Effector memory CD8-positive, alpha-beta T cell (primary cell): Measurements from ENCODE around the gene LRP1B.

Experiments used
- ATAC-seq: fragments of 150-1000 bp; cut with Tn5 transposase; replicated peaks from 2 replicates; pipeline ENCODE4 v1.10.0; 2021; ENCODE audit warnings: mild to moderate bottlenecking, moderate library complexity
- DNase-seq, 3 experiments: peaks; one replicate each; pipeline ENCODE4 v3.0.0; 2021
- H3K27ac Mint-ChIP-seq, 2 donors: one replicate each; pipeline ENCODE4 v1.8.0; 2022; ENCODE audit warnings: mild to moderate bottlenecking in 2 of 2, mixed read lengths in 2 of 2, moderate library complexity in 2 of 2
- H3K27me3 Mint-ChIP-seq, 2 donors: one replicate each; pipeline ENCODE4 v1.8.0; 2022; ENCODE audit warnings: mixed read lengths in 2 of 2
- H3K36me3 Mint-ChIP-seq: one replicate; pipeline ENCODE4 v1.8.0; 2022; ENCODE audit warnings: mild to moderate bottlenecking, moderate library complexity, mixed read lengths; ENCODE audit not compliant: insufficient read depth
- H3K4me1 Mint-ChIP-seq, 2 donors: one replicate each; pipeline ENCODE4 v1.8.0; 2022; ENCODE audit warnings: low read depth in 2 of 2, mixed read lengths in 2 of 2
- H3K4me3 Mint-ChIP-seq, 2 donors: one replicate each; pipeline ENCODE4 v1.8.0; 2022; ENCODE audit warnings: mild to moderate bottlenecking in 2 of 2, mixed read lengths in 2 of 2, moderate library complexity in 2 of 2
- H3K9me3 Mint-ChIP-seq, 2 donors: one replicate each; pipeline ENCODE4 v1.8.0; 2022; ENCODE audit warnings: mixed read lengths in 2 of 2

Gene LRP1B

DNA sequence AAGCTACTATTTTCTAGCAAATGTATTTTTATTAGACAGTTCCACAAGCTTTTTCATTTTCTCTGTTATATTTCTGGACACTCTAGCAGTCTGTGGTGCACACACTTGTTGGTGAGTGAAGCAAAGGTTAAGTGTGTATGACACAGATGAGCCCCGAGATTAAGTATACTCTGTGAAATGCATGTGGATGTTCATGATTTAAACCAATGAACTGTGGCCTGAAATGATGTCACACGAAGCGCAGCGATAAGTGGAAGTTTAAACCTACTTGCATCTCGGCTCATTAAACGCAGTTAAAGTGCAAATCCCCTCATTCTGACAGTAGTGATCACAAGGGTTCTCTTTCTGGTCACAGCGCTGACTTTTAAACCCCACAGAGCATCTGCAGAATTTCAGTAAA lies 1861.8 kb downstream of the LRP1B start:
- no peak overlapping the region for H3K4me3 Mint-ChIP-seq
- H3K27me3 Mint-ChIP-seq, result no peaks in the 10 kb centered on the region
- H3K27ac Mint-ChIP-seq, result no peak overlapping the region
- H3K9me3 Mint-ChIP-seq, result peaks cover 8 to 13% of the 10 kb centered on the region in 2 donors
- no peaks in the 10 kb centered on the region for H3K4me1 Mint-ChIP-seq
- no peaks in the 10 kb centered on the region for H3K36me3 Mint-ChIP-seq
- ATAC-seq, result no peak
- DNase-seq, result no peak

DNA sequence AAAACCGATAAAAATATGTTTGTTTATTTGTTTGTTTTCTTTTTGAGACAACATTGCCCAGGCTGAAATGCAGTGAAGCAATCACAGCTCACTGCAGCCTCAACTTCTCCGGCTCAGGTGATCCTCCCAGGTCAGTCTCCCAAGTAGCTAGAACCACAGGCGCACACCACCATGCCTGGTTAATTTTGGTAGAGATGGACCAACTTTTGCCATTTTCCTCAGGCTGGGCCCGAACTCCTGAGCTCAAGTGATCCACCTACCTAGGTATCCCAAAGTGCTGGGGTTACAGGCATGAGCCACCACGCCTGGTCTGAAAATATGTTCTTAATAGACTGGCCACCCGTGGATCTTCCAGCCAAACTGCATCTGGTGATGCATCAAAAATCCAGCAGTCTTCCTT lies 1867.9 kb downstream of the LRP1B start:
- H3K4me1 Mint-ChIP-seq, result no peaks in the 10 kb centered on the region
- DNase-seq, result no peak
- H3K36me3 Mint-ChIP-seq, result no peaks in the 10 kb centered on the region
- H3K4me3 Mint-ChIP-seq, result no peak overlapping the region
- peaks cover 14 to 17% of the 10 kb centered on the region in 2 donors for H3K9me3 Mint-ChIP-seq
- no peaks in the 10 kb centered on the region for H3K27me3 Mint-ChIP-seq
- no peak overlapping the region for H3K27ac Mint-ChIP-seq
- ATAC-seq, result no peak

DNA sequence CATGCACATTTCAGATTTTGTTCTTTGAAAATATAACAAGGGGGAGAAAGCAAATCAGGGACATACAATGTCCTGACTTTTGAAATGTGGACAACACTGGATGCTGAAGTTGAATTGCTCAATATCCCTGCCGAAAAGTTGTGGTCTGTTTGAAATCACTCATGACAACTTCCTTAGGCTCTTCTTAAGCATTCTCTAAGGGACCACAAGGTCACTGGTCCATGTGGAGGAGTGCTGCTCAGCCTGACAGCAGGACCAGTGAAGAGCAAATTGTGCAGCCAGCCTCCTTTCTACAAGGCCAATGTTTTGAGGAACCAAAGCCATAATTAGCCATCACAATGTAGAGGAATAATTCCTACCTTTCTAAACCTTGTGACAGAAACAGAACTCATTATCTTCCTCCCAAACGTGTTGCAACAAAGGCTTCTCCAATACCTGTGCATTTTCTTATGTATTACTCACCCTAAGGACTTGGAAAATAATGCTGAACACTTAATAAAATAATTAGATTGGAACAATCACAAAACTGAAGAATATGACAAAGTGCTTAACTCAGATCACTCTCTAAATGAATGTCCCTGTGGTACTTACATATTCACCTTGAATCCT lies 1873.0 kb downstream of the LRP1B start:
- H3K4me1 Mint-ChIP-seq, result no peaks in the 10 kb centered on the region
- no peak overlapping the region for H3K4me3 Mint-ChIP-seq
- no peak overlapping the region for H3K27ac Mint-ChIP-seq
- DNase-seq (no peak), ATAC-seq (no peak)
- H3K27me3 Mint-ChIP-seq, result no peaks in the 10 kb centered on the region
- H3K9me3 Mint-ChIP-seq, result peaks cover 0 to 3% of the 10 kb centered on the region in 2 donors
- H3K36me3 Mint-ChIP-seq, result no peaks in the 10 kb centered on the region

DNA sequence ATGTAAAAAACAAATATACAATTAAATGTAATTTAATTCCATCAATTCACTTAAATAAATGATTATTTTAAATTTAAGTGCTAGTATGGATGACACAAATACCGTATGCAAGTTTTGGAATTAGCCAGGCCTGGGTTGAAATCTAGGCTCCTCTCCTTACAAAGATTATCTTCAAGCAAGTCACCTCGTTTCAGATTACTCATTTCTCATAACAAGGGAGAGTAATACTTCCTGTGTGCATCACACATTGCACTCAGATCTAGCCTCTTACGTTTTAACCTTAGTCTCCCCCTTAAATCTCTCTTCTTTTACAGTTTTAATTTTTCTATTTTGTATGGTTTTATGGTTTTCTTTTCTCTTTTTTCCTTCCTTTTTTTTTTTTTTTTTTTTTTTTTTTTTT lies 1874.7 kb downstream of the LRP1B start:
- Mint-ChIP-seq H3K4me3 (no peak overlapping the region), H3K27ac (no peak overlapping the region), H3K27me3 (no peaks in the 10 kb centered on the region), H3K36me3 (no peaks in the 10 kb centered on the region), H3K4me1 (no peaks in the 10 kb centered on the region), H3K9me3 (peaks cover 0 to 2% of the 10 kb centered on the region in 2 donors)
- DNase-seq (no peak), ATAC-seq (no peak)

DNA sequence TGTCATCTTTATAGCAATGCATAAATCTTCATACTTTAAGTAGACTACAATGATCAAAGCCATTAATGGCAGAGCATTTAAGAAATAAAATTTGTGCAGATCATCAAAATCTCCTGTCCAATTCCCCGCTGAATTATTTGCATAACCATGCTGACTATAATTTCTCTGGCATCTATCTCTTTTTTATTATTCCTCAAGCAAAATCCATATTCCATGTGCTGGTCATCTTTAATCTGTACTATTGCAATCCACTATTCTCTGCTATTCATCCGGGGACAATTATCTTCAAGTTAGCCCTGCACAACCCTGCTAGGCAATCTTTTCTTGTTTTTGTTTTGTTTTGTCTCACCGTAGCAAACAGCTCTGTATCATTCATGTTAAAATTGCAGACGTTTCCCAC lies 1881.0 kb downstream of the LRP1B start:
- Mint-ChIP-seq H3K27me3 (no peaks in the 10 kb centered on the region), H3K36me3 (no peaks in the 10 kb centered on the region), H3K9me3 (peaks cover 0 to 2% of the 10 kb centered on the region in 2 donors), H3K27ac (no peak overlapping the region), H3K4me1 (no peaks in the 10 kb centered on the region), H3K4me3 (no peak overlapping the region)
- DNase-seq, result no peak
- no peak for ATAC-seq

DNA sequence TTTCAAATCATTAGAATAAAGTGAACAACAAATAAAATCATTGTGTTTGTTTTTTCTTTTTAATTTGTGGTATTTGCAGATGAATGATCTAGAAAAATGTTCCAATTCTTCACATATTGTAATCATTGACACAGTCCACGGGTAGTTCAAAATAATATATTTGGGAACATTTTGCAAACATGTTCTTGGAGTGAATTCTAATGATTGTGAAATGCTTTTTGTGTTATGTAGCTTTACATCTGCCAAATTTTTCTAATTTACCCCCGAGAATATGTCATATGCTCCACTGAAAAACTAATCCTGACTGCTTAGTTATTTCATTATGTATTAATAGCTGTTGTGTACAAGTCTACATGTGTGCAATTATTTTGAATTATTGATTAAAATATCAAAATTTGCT lies 1882.2 kb downstream of the LRP1B start:
- Mint-ChIP-seq H3K27ac (no peak overlapping the region), H3K27me3 (no peaks in the 10 kb centered on the region), H3K4me1 (no peaks in the 10 kb centered on the region), H3K9me3 (peaks cover 0 to 3% of the 10 kb centered on the region in 2 donors), H3K36me3 (no peaks in the 10 kb centered on the region), H3K4me3 (no peak overlapping the region)
- no peak for ATAC-seq
- no peak for DNase-seq

DNA sequence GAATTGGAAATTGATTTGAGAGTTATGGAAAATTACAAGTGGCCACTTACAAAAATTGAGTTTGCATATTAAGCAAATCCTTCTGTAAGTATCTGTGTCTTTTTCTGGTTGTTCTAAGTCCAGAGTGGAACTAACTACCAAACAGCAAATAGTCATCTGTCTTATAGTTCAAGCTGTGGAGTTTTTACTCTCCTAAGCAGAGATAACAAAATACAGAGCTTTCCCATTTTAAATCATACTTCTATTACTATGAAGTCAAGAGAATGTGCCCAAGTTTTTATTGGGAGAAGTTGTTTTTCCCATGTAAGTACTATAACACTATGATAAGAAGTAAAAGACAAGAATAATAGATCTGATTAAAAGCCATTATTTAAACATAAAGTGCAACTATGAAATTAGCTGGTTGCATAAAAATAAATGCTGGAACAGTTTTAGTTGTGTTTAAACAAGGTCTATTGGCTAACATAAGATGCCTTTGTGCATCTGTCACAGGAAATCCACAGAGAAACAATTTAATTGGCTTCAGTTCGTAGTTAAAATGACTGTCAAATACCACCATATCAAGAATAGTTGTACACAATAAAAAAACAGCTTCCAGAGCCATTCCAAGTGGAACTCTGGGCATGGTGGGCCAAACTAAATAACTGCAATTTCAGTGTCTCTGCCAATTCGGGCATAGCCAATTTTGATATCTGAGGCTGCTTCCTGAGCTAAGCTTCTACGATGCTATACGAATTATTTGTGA lies 1883.2 kb downstream of the LRP1B start:
- Mint-ChIP-seq H3K36me3 (no peaks in the 10 kb centered on the region), H3K9me3 (peaks cover 5 to 8% of the 10 kb centered on the region in 2 donors), H3K27ac (no peak overlapping the region), H3K4me3 (no peak overlapping the region), H3K27me3 (no peaks in the 10 kb centered on the region), H3K4me1 (no peaks in the 10 kb centered on the region)
- ATAC-seq, result no peak
- DNase-seq, result no peak

DNA sequence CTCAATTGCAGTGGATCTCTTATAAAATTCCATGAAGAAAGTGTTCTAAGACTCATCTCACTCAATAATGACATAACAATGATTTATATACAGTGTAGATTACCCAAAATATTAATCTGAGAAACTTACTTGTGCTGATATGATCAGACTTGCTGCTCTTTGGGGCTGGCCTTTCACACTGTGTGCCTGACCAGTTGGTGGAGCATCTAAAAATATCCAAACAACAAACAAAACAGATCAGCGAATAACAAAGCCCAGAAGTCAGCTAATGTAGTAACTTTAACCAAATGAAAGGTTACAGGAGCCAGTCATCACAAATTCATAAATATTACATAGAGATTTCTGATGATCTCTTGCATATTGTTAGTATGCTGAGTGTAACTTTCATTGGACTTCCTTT lies 1883.9 kb downstream of the LRP1B start:
- no peak overlapping the region for H3K4me3 Mint-ChIP-seq
- no peak for DNase-seq
- H3K9me3 Mint-ChIP-seq, result peaks cover 10% of the 10 kb centered on the region in 2 donors
- H3K27ac Mint-ChIP-seq, result no peak overlapping the region
- no peaks in the 10 kb centered on the region for H3K27me3 Mint-ChIP-seq
- ATAC-seq, result no peak
- H3K4me1 Mint-ChIP-seq, result no peaks in the 10 kb centered on the region
- no peaks in the 10 kb centered on the region for H3K36me3 Mint-ChIP-seq

DNA sequence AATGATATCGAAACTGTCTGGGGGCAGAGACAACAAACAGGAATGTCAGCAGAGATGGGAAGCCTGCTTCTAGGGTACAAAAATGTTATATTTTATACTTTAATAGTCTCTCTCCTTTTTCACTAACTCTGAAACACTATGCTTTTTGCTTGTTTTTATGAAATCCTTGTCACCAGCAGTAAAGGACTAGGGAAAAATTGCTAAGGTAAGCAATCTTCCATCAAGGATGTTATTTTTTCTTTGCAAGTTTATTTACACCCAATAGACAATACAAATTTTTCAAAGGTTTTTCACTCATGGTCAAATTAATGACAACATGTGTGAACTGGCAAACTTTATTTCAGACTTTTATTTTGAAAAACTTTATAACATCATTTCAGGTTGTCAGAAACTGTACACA lies 1884.8 kb downstream of the LRP1B start:
- no peak for ATAC-seq
- H3K4me3 Mint-ChIP-seq, result no peak overlapping the region
- H3K36me3 Mint-ChIP-seq, result no peaks in the 10 kb centered on the region
- no peaks in the 10 kb centered on the region for H3K4me1 Mint-ChIP-seq
- DNase-seq, result no peak
- no peak overlapping the region for H3K27ac Mint-ChIP-seq
- no peaks in the 10 kb centered on the region for H3K27me3 Mint-ChIP-seq
- peaks cover 10% of the 10 kb centered on the region in 2 donors for H3K9me3 Mint-ChIP-seq

DNA sequence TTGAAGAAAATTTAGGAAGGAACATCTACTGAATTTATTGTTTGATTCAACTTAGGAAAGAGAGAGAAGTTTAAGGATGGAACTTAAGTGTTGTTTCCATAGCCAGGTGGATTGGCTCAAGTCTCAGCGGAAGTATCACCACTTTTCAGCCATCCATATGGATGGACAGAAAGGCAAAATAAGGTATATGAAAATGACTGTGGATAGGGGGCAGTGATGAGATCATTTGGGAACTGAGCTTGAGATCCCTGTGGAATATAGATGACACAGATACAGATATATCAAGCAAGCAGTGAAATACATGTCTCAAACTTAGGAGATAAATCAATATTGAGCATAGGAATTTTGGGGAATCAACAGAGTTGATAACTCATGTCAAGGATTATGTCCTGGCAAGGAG lies 1887.9 kb downstream of the LRP1B start:
- no peak overlapping the region for H3K27ac Mint-ChIP-seq
- H3K36me3 Mint-ChIP-seq, result no peaks in the 10 kb centered on the region
- H3K4me3 Mint-ChIP-seq, result no peak overlapping the region
- peaks cover 9 to 10% of the 10 kb centered on the region in 2 donors for H3K9me3 Mint-ChIP-seq
- no peak for DNase-seq
- ATAC-seq, result no peak
- H3K27me3 Mint-ChIP-seq, result no peaks in the 10 kb centered on the region
- H3K4me1 Mint-ChIP-seq, result no peaks in the 10 kb centered on the region

DNA sequence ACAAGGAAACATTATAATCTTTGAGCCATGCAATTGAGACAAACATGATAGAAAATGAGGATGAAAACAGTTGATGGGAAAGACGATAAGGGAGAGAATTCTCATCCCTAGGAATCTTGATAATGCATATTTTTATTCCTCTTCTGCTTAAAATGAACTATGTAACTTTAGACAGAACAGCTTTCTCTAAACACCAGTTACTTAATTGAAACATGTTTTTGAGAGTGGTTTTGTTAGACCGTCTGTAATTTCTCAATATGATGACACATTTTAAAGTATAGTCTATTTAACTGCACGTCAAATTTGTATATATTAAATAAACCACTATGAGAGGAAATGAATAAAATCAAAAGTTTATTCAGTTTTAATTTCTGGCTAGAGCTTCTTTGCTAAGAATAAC lies 1896.7 kb downstream of the LRP1B start:
- H3K9me3 Mint-ChIP-seq, result peaks cover 0 to 3% of the 10 kb centered on the region in 2 donors
- DNase-seq, result no peak
- ATAC-seq, result no peak
- no peaks in the 10 kb centered on the region for H3K36me3 Mint-ChIP-seq
- no peaks in the 10 kb centered on the region for H3K4me1 Mint-ChIP-seq
- no peak overlapping the region for H3K4me3 Mint-ChIP-seq
- no peaks in the 10 kb centered on the region for H3K27me3 Mint-ChIP-seq
- no peak overlapping the region for H3K27ac Mint-ChIP-seq

DNA sequence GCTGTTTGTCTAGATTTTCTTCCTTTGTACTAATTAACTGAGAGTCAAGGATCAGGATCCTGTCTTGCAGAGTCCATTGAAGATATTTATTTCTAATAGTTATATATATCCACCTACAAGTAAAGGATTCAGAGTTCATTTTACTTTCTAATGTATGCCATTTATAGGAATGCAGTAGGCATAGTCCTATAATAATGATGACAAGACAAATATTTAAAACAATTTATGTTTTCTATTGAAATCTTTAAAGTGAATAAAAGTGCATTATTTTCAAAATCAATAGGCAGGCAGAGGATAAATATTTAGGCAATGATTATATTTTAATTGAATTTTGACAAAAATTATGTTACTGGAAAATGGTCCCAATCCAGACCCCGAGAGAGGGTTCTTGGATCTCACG lies 1919.9 kb downstream of the LRP1B start:
- Mint-ChIP-seq H3K36me3 (no peaks in the 10 kb centered on the region), H3K9me3 (peaks cover 6 to 16% of the 10 kb centered on the region in 2 donors), H3K4me3 (no peak overlapping the region), H3K27me3 (no peaks in the 10 kb centered on the region), H3K4me1 (no peaks in the 10 kb centered on the region), H3K27ac (no peak overlapping the region)
- DNase-seq, result no peak
- no peak for ATAC-seq

DNA sequence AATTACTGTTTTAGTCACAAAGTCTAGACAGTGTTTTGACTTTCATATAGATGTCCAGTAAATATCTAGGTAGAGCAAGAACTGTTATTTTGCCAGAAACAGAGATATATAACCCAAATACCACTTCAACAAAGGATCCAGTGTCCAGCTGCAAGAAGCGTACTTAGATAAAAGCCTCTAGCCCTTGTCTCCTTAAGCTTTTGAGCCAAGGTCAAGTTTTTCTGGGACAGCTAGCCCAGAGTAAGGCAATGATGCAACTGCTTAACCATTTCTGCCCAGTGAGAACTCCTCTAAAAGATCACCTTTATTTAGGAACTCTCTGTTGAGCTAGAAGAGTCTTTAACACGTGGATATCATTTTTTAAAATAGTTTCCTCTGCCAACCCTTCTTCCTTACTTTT lies 1925.7 kb downstream of the LRP1B start:
- Mint-ChIP-seq H3K4me3 (no peak overlapping the region), H3K36me3 (no peaks in the 10 kb centered on the region), H3K27me3 (no peaks in the 10 kb centered on the region), H3K9me3 (peaks cover 11 to 14% of the 10 kb centered on the region in 2 donors), H3K4me1 (no peaks in the 10 kb centered on the region), H3K27ac (no peak overlapping the region)
- ATAC-seq (no peak), DNase-seq (no peak)

DNA sequence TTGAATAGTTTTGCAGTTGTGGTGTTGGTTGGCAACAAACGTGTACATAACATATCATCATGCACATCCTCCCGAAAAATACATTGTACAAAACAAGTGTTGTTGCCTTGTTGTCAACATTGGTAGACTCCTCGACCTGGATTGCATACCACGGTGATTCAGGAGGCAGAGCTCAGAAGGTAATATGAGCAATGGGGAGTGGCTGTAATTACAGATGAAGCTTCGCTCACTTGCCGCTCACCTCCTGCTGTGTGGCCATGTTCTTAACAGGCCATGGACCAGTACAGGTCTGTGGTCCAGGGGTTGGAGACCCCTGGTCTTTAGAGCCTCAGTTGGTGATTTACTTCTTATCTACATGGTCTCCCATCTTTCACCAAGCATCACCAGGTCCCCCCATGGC lies 1927.5 kb downstream of the LRP1B start:
- Mint-ChIP-seq H3K36me3 (no peaks in the 10 kb centered on the region), H3K27me3 (no peaks in the 10 kb centered on the region), H3K9me3 (peaks cover 14 to 16% of the 10 kb centered on the region in 2 donors), H3K27ac (no peak overlapping the region), H3K4me3 (no peak overlapping the region), H3K4me1 (no peaks in the 10 kb centered on the region)
- no peak for DNase-seq
- ATAC-seq, result no peak
